PC-3 (cell line): Measurements from ENCODE around the gene MCM3. TPM values are rescaled to one million over a fixed set of nuclear protein-coding genes. Genes with fewer than 3 reads are reported as not detected.

Experiments used
- ATAC-seq: fragments of 200-7000 bp; cut with Tn5 transposase; 2 replicates; pipeline ENCODE4 v1.9.1; 2020; ENCODE audit warnings: mild to moderate bottlenecking, moderate library complexity
- BruUV-seq: library from RNA; stranded (reverse); fragments of 400-500 nt; replicated peaks from 2 replicates; lab custom pipeline; 2021; lab: Mats Ljungman, UMichigan
- CTCF ChIA-PET: fragments of 300-600 bp; sonication (Branson Sonifier 250); formaldehyde crosslinking; loops from one replicate; lab custom pipeline; 2022; ENCODE audit warnings: antibody characterized with exemption; lab: Charles Lee
- POLR2A ChIA-PET: fragments of 300-600 bp; sonication (Branson Sonifier 250); formaldehyde crosslinking; loops from one replicate; lab custom pipeline; 2022; ENCODE audit warnings: antibody characterized with exemption; ENCODE audit not compliant: unreplicated experiment; lab: Charles Lee
- DNase-seq: peaks from one replicate; pipeline ENCODE4 v3.0.0-alpha.2; 2015
- H2AFZ ChIP-seq: fragments of 300-600 bp; sonication (generic); 2 replicates; pipeline ENCODE4 v1.6.0; 2016; ENCODE audit warnings: antibody characterized with exemption, low read length
- H3F3A ChIP-seq: fragments of 300-600 bp; sonication (generic); one replicate; pipeline ENCODE4 v1.6.0; 2017; ENCODE audit warnings: antibody characterized with exemption, low read length, control low read depth, mild to moderate bottlenecking; ENCODE audit not compliant: unreplicated experiment
- H3K27ac ChIP-seq: fragments of 300-600 bp; sonication (generic); 2 replicates; pipeline ENCODE4 v1.5.1; 2016; ENCODE audit warnings: mild to moderate bottlenecking, low read length
- H3K27me3 ChIP-seq: fragments of 300-600 bp; sonication (generic); 2 replicates; pipeline ENCODE4 v1.6.1; 2016; ENCODE audit warnings: low read length, mixed read lengths
- H3K36me3 ChIP-seq: fragments of 300-600 bp; sonication (generic); 2 replicates; pipeline ENCODE4 v1.6.1; 2016; ENCODE audit warnings: low read depth, mixed run types, low read length, mixed read lengths
- H3K4me1 ChIP-seq: fragments of 300-600 bp; sonication (generic); 2 replicates; pipeline ENCODE4 v1.5.1; 2016; ENCODE audit warnings: low read length; ENCODE audit not compliant: insufficient read depth
- H3K4me2 ChIP-seq: fragments of 300-600 bp; sonication (generic); 2 replicates; pipeline ENCODE4 v1.6.0; 2016; ENCODE audit warnings: low read length
- H3K4me3 ChIP-seq: fragments of 300-600 bp; sonication (generic); 2 replicates; pipeline ENCODE4 v1.5.1; 2016; ENCODE audit warnings: mild to moderate bottlenecking, low read length, mixed read lengths
- H3K79me2 ChIP-seq: fragments of 300-600 bp; sonication (generic); 2 replicates; pipeline ENCODE4 v1.6.1; 2017; ENCODE audit warnings: low read length, mixed read lengths
- H3K9ac ChIP-seq: fragments of 300-600 bp; sonication (generic); 2 replicates; pipeline ENCODE4 v1.6.0; 2016; ENCODE audit warnings: mild to moderate bottlenecking, low read length
- H3K9me2 ChIP-seq: fragments of 300-600 bp; sonication (generic); replicated peaks from 2 replicates; pipeline ENCODE4 v1.6.1; 2016; ENCODE audit warnings: mixed run types, low read length, mixed read lengths
- H3K9me3 ChIP-seq: fragments of 300-600 bp; sonication (generic); 2 replicates; pipeline ENCODE4 v1.6.1; 2016; ENCODE audit warnings: low read length, mixed read lengths
- H4K20me1 ChIP-seq: fragments of 300-600 bp; sonication (generic); 2 replicates; pipeline ENCODE4 v1.6.1; 2016; ENCODE audit warnings: low read length, mixed read lengths
- CTCF ChIP-seq: fragments of 300-600 bp; sonication (generic); conservative IDR thresholded peaks from 2 replicates; pipeline ENCODE4 v1.5.1; 2017; ENCODE audit warnings: antibody characterized with exemption, low read depth, mild to moderate bottlenecking, low read length
- EZH2 ChIP-seq: fragments of 300-600 bp; sonication (generic); IDR thresholded peaks from one replicate; pipeline ENCODE4 v1.6.1; 2017; ENCODE audit warnings: antibody characterized with exemption, mild to moderate bottlenecking, low read length; ENCODE audit not compliant: unreplicated experiment
- EZH2phosphoT487 ChIP-seq: fragments of 300-600 bp; sonication (generic); IDR thresholded peaks from 2 replicates; pipeline ENCODE4 v1.6.1; 2018; ENCODE audit warnings: mild to moderate bottlenecking, antibody characterized with exemption, low read length, borderline replicate concordance
- intact Hi-C: fragments of 100-400 bp; cut with micrococcal nuclease; formaldehyde crosslinking; loops from 2 replicates; pipeline ENCODE4 v1.9.0; 2023
- total RNA-seq: library from RNA; depleted of rRNA; stranded (reverse); fragments of >200 nt; gene quantifications from 2 replicates; pipeline ENCODE4 v1.2.3, GENCODE V29; 2014

The MCM3 gene
- total RNA-seq, 1 experiment from 2014 or later, result 201 TPM

GRCh38 chr6:52233975-52234823 is 50.3 kb downstream of the MCM3 start:
- ChIA-PET CTCF (interaction anchor here (0.6 to 1.1 kb wide), 3 partner anchors 28 to 136 kb away, joined by 3 read pairs; no protein-coding TSS in a partner anchor), POLR2A (interaction anchor here (0.7 kb wide), 1 partner anchor 809 kb away, joined by 3 read pairs; no protein-coding TSS in a partner anchor)
- peak; percentile 90 for DNase-seq
- Histone ChIP-seq H3K79me2 (no peaks in the 10 kb centered on the region), H3K27me3 (peaks cover 19% of the 10 kb centered on the region), H4K20me1 (no peaks in the 10 kb centered on the region), H3K36me3 (no peaks in the 10 kb centered on the region), H2AFZ (peak overlapping the region; percentile 69), H3K4me2 (peak overlapping the region; percentile 63), H3K4me3 (peak overlapping the region; percentile 40; the same call in 1 of the 2 replicates), H3K27ac (no peak overlapping the region), H3K9me2 (no peaks in the 10 kb centered on the region), H3K4me1 (peaks cover 6% of the 10 kb centered on the region; the same call in 1 of the 2 replicates), H3K9me3 (no peaks in the 10 kb centered on the region), H3F3A (no peaks in the 10 kb centered on the region), H3K9ac (no peak overlapping the region)
- no peak for TF ChIP-seq EZH2
- peak; percentile 83 for TF ChIP-seq CTCF
- peak; percentile 100 for ATAC-seq
- intact Hi-C loops, result loop anchor here (1.0 to 2.0 kb wide), 2 partner anchors 29 to 71 kb away; no protein-coding TSS in a partner anchor
- BruUV-seq, result no TSS peak

GRCh38 chr6:52233005-52233404 is 51.5 kb downstream of the MCM3 start:
- no TSS peak for BruUV-seq

More at GRCh38 chr6:52233005-52233404, 51.5 kb downstream of the MCM3 start:
- CTCF ChIA-PET, result no interaction called here
- H4K20me1 ChIP-seq, result no peaks in the 10 kb centered on the region
- H3K9ac ChIP-seq, result no peak overlapping the region
- H3K4me1 ChIP-seq, result peaks cover 6% of the 10 kb centered on the region; the same call in 1 of the 2 replicates
- POLR2A ChIA-PET, result no interaction called here
- no peaks in the 10 kb centered on the region for H3K36me3 ChIP-seq
- H3K9me2 ChIP-seq, result no peaks in the 10 kb centered on the region
- intact Hi-C loops, result no loop called here
- no peak overlapping the region for H2AFZ ChIP-seq
- TF ChIP-seq EZH2phosphoT487 (no peak), CTCF (no peak), EZH2 (no peak)
- no peak overlapping the region for H3K27ac ChIP-seq
- no peaks in the 10 kb centered on the region for H3K79me2 ChIP-seq
- no peak overlapping the region for H3K4me2 ChIP-seq
- no peaks in the 10 kb centered on the region for H3F3A ChIP-seq
- no peaks in the 10 kb centered on the region for H3K9me3 ChIP-seq
- H3K27me3 ChIP-seq, result peaks cover 7% of the 10 kb centered on the region; the same call in 1 of the 2 replicates
- H3K4me3 ChIP-seq, result no peak overlapping the region
- ATAC-seq, result no peak
- DNase-seq, result no peak
